ENCODE results near the gene BCAS3. TPM values are rescaled to one million over a fixed set of nuclear protein-coding genes. Genes with fewer than 3 reads are reported as not detected.

The BCAS3 gene
- total RNA-seq, 4 donors from 2014 or later: 20.7 to 76.3 (median 39.8) TPM

GRCh38 chr17:60747069-60747808 lies 69.6 kb downstream of the BCAS3 start:
- intact Hi-C loops (cut with DNase I; ENCODE audit: low total_unique reads): no loop called here
- Histone ChIP-seq H3K36me3 (no peaks in the 10 kb centered on the region), H3K27ac (no peak overlapping the region), H3K9me3 (peaks cover 4 to 6% of the 10 kb centered on the region in 2 donors), H3K27me3 (no peaks in the 10 kb centered on the region), H3K4me1 (peaks cover 0 to 19% (median 3%) of the 10 kb centered on the region in 4 donors), H3K4me3 (no peak overlapping the region)
- WGBS, 2 donors (ENCODE audit: low coverage in 1 of 2): 79 to 87% methylated on average over 5 of the region's 5 CpGs
- in situ Hi-C loops (cut with MboI; ENCODE audit: low pct_ligation_motif_present in 1 of 4, low pct_unique_long_range_greater_than_20kb in 1 of 4, low sequenced_read_pairs in 3 of 4): loop anchor here in 3 of 4 donors (25.0 kb wide), 2 partner anchors 640 to 815 kb away; partner anchors contain the start of gene TBX2 (in 2 of the 3)
- TF ChIP-seq POLR2AphosphoS5 (IDR thresholded peaks at IDR 0.05) (no peak), CTCF (IDR thresholded peaks at IDR 0.05) (no peak)
- DNase-seq: no peak

GRCh38 chr17:60748204-60748603 lies 70.6 kb downstream of the BCAS3 start:
- Histone ChIP-seq H3K27ac (no peak overlapping the region), H3K4me1 (peaks cover 0 to 19% (median 3%) of the 10 kb centered on the region in 4 donors), H3K4me3 (no peak overlapping the region), H3K36me3 (no peaks in the 10 kb centered on the region), H3K27me3 (no peaks in the 10 kb centered on the region), H3K9me3 (peaks cover 4 to 6% of the 10 kb centered on the region in 2 donors)
- intact Hi-C loops (cut with DNase I; ENCODE audit: low total_unique reads): no loop called here
- WGBS, 2 donors (ENCODE audit: low coverage in 1 of 2): 89% methylated on average over 2 of the region's 2 CpGs
- no peak for DNase-seq
- TF ChIP-seq EP300 (IDR thresholded peaks at IDR 0.05; ENCODE audit: low read depth) (no peak), POLR2A (IDR thresholded peaks at IDR 0.05) (no peak), CTCF (IDR thresholded peaks at IDR 0.05) (no peak), POLR2AphosphoS5 (IDR thresholded peaks at IDR 0.05) (no peak)
- in situ Hi-C loops (cut with MboI; ENCODE audit: low pct_ligation_motif_present in 1 of 4, low pct_unique_long_range_greater_than_20kb in 1 of 4, low sequenced_read_pairs in 3 of 4): loop anchor here in 3 of 4 donors (25.0 kb wide), 2 partner anchors 639 to 814 kb away; partner anchors contain the start of gene TBX2 (in 2 of the 3)

GRCh38 chr17:60749050-60749449 lies 71.4 kb downstream of the BCAS3 start:
- WGBS, 2 donors (ENCODE audit: low coverage in 1 of 2): 87% methylated on average over 4 of the region's 4 CpGs
- intact Hi-C loops (cut with DNase I; ENCODE audit: low total_unique reads): no loop called here
- Histone ChIP-seq H3K27ac (no peak overlapping the region), H3K4me1 (peaks cover 0 to 11% (median 3%) of the 10 kb centered on the region in 4 donors), H3K4me3 (no peak overlapping the region), H3K36me3 (no peaks in the 10 kb centered on the region), H3K27me3 (no peaks in the 10 kb centered on the region), H3K9me3 (peaks cover 4 to 6% of the 10 kb centered on the region in 2 donors)
- TF ChIP-seq EP300 (IDR thresholded peaks at IDR 0.05; ENCODE audit: low read depth): no peak
- in situ Hi-C loops (cut with MboI; ENCODE audit: low pct_ligation_motif_present in 1 of 4, low pct_unique_long_range_greater_than_20kb in 1 of 4, low sequenced_read_pairs in 3 of 4): loop anchor here in 3 of 4 donors (25.0 kb wide), 2 partner anchors 638 to 813 kb away; partner anchors contain the start of gene TBX2 (in 2 of the 3)
- no peak for DNase-seq

GRCh38 chr17:60749708-60750107 lies 72.1 kb downstream of the BCAS3 start:
- 92 to 95% methylated on average over 3 to 5 of the region's 5 CpGs for WGBS, 2 donors (ENCODE audit: low coverage in 1 of 2)
- Histone ChIP-seq H3K27me3 (no peaks in the 10 kb centered on the region), H3K9me3 (peaks cover 4 to 6% of the 10 kb centered on the region in 2 donors), H3K27ac (no peak overlapping the region), H3K4me3 (no peak overlapping the region), H3K4me1 (peaks cover 0 to 8% (median 0%) of the 10 kb centered on the region in 4 donors), H3K36me3 (no peaks in the 10 kb centered on the region)
- intact Hi-C loops (cut with DNase I; ENCODE audit: low total_unique reads): no loop called here
- no peak for DNase-seq
- TF ChIP-seq POLR2AphosphoS5 (IDR thresholded peaks at IDR 0.05) (no peak), EP300 (IDR thresholded peaks at IDR 0.05; ENCODE audit: low read depth) (no peak), POLR2A (IDR thresholded peaks at IDR 0.05) (no peak), CTCF (IDR thresholded peaks at IDR 0.05) (no peak)
- in situ Hi-C loops (cut with MboI; ENCODE audit: low pct_ligation_motif_present in 1 of 4, low pct_unique_long_range_greater_than_20kb in 1 of 4, low sequenced_read_pairs in 3 of 4): loop anchor here in 3 of 4 donors (25.0 kb wide), 2 partner anchors 638 to 813 kb away; partner anchors contain the start of gene TBX2 (in 2 of the 3)

Data from transverse colon (tissue), 4 donors.